ENCODE measurements around the gene PRKCQ.

GRCh38 chr10:6418167-6418566 lies 161.9 kb downstream of the PRKCQ start:
- no peak for TF ChIP-seq GATA2 (IDR thresholded peaks at IDR 0.05; ENCODE audit: low read depth, low read length)
- TF ChIP-seq GATA3 (IDR thresholded peaks at IDR 0.05; ENCODE audit: low read depth, low read length), result no peak

Measured in SH-SY5Y (cell line).